ENCODE results near the gene CLIC5.
A peak's percentile ranks its signal among the peaks of the same experiment; 100 is the strongest.

Gene CLIC5

GRCh38 chr6:46032110-46032998, 16.7 kb upstream of the CLIC5 start:
- peak; percentile 25 for DNase-seq

GRCh38 chr6:46029602-46030001, 13.9 kb upstream of the CLIC5 start:
- no peak for DNase-seq

GRCh38 chr6:46026307-46026706, 10.6 kb upstream of the CLIC5 start:
- DNase-seq = no peak

GRCh38 chr6:46025573-46025972, 9.9 kb upstream of the CLIC5 start:
- DNase-seq = no peak

GRCh38 chr6:46024124-46024769, 8.6 kb upstream of the CLIC5 start:
- DNase-seq = no peak

- no peak for DNase-seq
Measured at GRCh38 chr6:46023216-46023915, 7.7 kb upstream of the CLIC5 start.

GRCh38 chr6:46022106-46022948, 6.7 kb upstream of the CLIC5 start:
- no peak for DNase-seq

GRCh38 chr6:46017726-46018125, 2.1 kb upstream of the CLIC5 start:
- no peak for DNase-seq

GRCh38 chr6:46016063-46016608, 476 bp upstream of the CLIC5 start:
- no peak for DNase-seq

- no peak for DNase-seq
Measured at GRCh38 chr6:46014511-46015118, 1.0 kb downstream of the CLIC5 start.

- no peak for DNase-seq
Measured at GRCh38 chr6:46014046-46014445, 1.6 kb downstream of the CLIC5 start.

GRCh38 chr6:46013639-46014038, 2.0 kb downstream of the CLIC5 start:
- no peak for DNase-seq

GRCh38 chr6:46012834-46013233, 2.8 kb downstream of the CLIC5 start:
- DNase-seq = no peak

- DNase-seq = peak; percentile 30
Measured at GRCh38 chr6:46011188-46012085, 4.2 kb downstream of the CLIC5 start.

GRCh38 chr6:46010771-46011170, 4.9 kb downstream of the CLIC5 start:
- DNase-seq = no peak

GRCh38 chr6:46010270-46010669, 5.4 kb downstream of the CLIC5 start:
- DNase-seq = no peak

- no peak for DNase-seq
Measured at GRCh38 chr6:46002264-46002663, 13.4 kb downstream of the CLIC5 start.

GRCh38 chr6:46000905-46001304, 14.8 kb downstream of the CLIC5 start:
- DNase-seq = no peak

- DNase-seq = no peak
Measured at GRCh38 chr6:45998524-45998923, 17.1 kb downstream of the CLIC5 start.

GRCh38 chr6:45997875-45998506, 17.7 kb downstream of the CLIC5 start:
- no peak for DNase-seq

All from MV-4-11 (cell line).